Dendritic cell treated with granulocyte-macrophage colony-stimulating factor and Interleukin-4, amounts not matched to agents 40 ng/mL and 50 ng/mL, for 4 days (primary cell): ENCODE data around the gene VWA2.

ENCODE experiments used
- H3K27ac Mint-ChIP-seq: one replicate; pipeline ENCODE4 v1.8.0; 2022; ENCODE audit warnings: mild to moderate bottlenecking, mixed read lengths
- H3K27me3 Mint-ChIP-seq: one replicate; pipeline ENCODE4 v1.8.0; 2022; ENCODE audit warnings: mild to moderate bottlenecking, mixed read lengths
- H3K36me3 Mint-ChIP-seq: one replicate; pipeline ENCODE4 v1.8.0; 2022; ENCODE audit warnings: low read depth, mixed read lengths
- H3K4me1 Mint-ChIP-seq: one replicate; pipeline ENCODE4 v1.8.0; 2022; ENCODE audit warnings: low read depth, mixed read lengths
- H3K4me3 Mint-ChIP-seq: one replicate; pipeline ENCODE4 v1.8.0; 2022; ENCODE audit warnings: mild to moderate bottlenecking, moderate library complexity, mixed read lengths
- H3K9me3 Mint-ChIP-seq: one replicate; pipeline ENCODE4 v1.8.0; 2022; ENCODE audit warnings: mixed read lengths
- intact Hi-C: fragments of 100-400 bp; cut with micrococcal nuclease; formaldehyde crosslinking; loops from one replicate; pipeline ENCODE4 v1.15.0; 2022

The VWA2 gene

DNA sequence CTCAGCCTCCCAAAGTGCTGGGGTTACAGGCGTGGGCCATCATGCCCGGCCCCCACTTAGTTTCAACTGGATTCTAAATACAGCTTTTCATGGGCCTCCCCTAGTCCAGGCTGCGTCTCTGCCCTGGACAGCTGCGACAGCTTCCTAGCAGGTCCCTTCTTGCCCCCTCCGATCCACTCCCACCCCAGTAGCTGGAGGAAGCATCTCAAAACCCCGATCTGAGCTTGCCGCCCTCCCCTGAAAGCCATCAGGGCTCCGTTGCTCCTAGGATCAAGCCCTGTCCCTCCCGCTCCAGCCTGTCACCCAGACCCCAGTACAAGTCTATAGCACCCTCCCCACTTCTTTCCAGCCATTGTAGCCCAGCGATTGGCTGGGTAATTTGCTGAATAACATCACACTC, 64.5 kb downstream of the VWA2 start:
- Mint-ChIP-seq H3K27me3 (peaks cover 9% of the 10 kb centered on the region), H3K27ac (no peak overlapping the region), H3K4me1 (peaks cover 11% of the 10 kb centered on the region), H3K36me3 (no peaks in the 10 kb centered on the region), H3K4me3 (no peak overlapping the region), H3K9me3 (no peaks in the 10 kb centered on the region)
- intact Hi-C loops = loop anchor here (5.0 kb wide), 1 partner anchor 249 kb away; no protein-coding TSS in a partner anchor

DNA sequence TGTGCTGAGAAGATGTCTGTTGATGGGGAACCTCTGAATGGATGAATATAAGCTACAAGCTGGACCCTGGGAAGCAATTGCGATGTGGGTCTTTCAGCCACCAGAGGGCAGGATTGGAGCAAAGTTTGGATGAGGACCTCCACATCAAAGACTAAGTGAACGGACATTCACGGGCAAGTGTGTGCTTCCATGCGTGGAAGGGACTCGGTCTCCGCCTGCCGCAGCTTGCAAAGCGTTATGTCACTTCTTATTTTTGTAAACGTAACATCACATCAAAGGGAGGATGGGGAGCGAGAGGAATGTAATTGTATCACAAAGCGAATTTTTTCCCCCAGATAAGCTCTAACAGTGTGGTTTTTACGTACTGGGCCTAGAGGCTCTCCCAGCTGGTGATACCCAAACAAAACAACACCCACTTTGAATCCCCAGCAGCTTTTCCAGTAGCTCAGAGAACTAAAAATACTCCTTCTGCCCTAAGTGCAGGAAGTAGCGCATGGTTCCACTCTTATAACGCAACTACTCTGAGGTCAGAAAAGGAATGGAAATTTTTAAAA, 65.0 kb downstream of the VWA2 start:
- Mint-ChIP-seq H3K4me1 (peaks cover 11% of the 10 kb centered on the region), H3K27ac (no peak overlapping the region), H3K27me3 (peaks cover 9% of the 10 kb centered on the region), H3K4me3 (peak overlapping the region; percentile 63), H3K9me3 (no peaks in the 10 kb centered on the region), H3K36me3 (no peaks in the 10 kb centered on the region)
- intact Hi-C loops = loop anchor here (1.0 to 5.0 kb wide), 2 partner anchors 155 to 248 kb away; no protein-coding TSS in a partner anchor

DNA sequence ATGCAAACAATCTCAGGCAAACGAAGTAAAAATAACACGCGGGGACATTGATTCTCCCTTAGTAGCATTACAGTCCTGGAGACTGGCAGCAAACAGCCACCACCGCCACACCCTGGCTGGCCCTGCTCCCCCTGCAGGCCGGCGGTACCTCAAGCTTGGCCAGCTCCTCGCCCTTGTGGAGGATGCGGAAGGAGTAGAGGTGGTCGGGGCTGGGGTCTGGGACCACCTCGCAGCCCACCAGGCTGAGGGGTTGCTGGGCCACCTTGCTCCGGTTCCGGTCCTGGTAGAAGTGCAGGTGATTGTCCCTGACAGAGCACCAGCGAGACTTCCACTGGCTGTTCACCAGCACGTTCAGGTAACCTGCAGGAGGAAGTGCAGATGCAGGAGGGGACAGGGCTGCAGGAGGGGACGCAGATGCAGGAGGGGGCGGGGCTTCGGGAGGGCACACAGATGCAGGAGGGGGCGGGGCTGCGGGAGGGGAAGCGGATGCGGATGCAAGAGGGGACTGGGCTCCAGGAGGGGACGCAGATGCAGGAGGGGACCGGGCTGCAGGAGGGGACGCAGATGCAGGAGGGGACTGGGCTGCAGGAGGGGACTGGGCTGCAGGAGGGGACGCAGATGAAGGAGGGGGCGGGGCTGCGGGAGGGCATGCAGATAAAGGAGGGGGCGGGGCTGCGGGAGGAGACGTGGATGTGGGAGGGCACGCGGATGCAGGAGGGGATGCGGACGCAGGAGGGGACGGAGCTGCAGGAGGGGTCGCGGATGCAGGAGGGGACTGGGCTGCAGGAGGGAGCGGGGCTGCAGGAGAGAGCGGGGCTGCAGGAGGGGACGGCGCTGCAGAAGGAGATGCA, 65.7 kb downstream of the VWA2 start:
- H3K27ac Mint-ChIP-seq = no peak overlapping the region
- peaks cover 11% of the 10 kb centered on the region for H3K4me1 Mint-ChIP-seq
- H3K36me3 Mint-ChIP-seq = no peaks in the 10 kb centered on the region
- H3K27me3 Mint-ChIP-seq = peaks cover 9% of the 10 kb centered on the region
- intact Hi-C loops = loop anchor here (1.0 to 5.0 kb wide), 2 partner anchors 155 to 248 kb away; no protein-coding TSS in a partner anchor
- H3K4me3 Mint-ChIP-seq = peak overlapping the region; percentile 63
- no peaks in the 10 kb centered on the region for H3K9me3 Mint-ChIP-seq

DNA sequence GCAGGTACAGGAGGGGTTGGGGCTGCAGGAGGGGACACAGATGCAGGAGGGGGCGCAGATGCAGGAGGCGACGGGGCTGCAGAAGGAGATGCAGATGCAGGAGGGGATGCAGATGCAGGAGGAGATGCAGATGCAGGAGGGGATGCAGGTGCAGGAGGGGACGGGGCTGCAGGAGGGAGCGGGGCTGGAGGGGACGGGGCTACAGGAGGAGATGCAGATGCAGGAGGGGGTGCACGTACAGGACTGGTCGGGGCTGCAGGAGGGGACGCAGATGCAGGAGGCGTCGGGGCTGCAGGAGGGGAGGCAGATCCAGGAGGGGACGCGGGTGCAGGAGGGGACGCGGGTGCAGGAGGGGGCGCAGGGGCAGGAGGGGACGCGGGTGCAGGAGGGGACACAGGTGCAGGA, 66.5 kb downstream of the VWA2 start:
- H3K36me3 Mint-ChIP-seq = no peaks in the 10 kb centered on the region
- intact Hi-C loops = no loop called here
- peaks cover 11% of the 10 kb centered on the region for H3K4me1 Mint-ChIP-seq
- H3K9me3 Mint-ChIP-seq = no peaks in the 10 kb centered on the region
- H3K4me3 Mint-ChIP-seq = no peak overlapping the region
- peaks cover 9% of the 10 kb centered on the region for H3K27me3 Mint-ChIP-seq
- no peak overlapping the region for H3K27ac Mint-ChIP-seq

DNA sequence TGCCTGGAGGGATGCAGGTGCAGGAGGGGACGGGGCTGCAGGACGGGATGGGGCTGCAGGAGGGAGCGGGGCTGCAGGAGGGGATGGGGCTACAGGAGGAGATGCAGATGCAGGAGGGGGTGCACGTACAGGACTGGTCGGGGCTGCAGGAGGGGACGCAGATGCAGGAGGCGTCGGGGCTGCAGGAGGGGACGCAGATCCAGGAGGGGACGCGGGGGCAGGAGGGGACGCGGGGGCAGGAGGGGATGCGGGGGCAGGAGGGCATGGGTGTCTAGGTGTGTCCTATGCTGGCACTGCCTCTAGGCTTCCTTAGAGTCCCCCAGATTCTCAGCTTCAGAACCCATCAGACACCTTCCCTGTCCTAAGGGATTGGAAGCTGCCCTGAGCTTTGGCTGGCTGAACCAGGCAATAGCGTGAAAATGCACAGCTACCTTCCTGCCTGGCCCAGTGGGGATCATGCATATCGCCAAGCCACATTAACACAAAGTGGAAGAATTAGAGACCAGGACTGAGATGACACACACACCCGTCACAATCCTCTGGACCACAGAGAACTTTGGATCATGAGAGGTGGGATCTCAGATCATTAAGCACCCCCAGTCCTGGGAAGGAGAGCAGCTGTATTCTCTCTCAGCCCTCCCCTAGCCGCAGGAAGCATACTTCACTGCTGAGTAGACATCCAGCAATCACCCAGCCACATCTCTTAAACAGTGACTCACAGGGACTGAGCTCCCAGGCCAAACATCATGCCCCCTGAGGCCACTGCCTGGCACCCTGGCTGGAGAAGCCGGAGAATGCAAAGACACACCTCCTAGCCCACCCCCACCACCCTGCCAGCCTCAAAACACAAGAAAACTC, 67.3 kb downstream of the VWA2 start:
- H3K4me1 Mint-ChIP-seq = peaks cover 11% of the 10 kb centered on the region
- intact Hi-C loops = no loop called here
- H3K4me3 Mint-ChIP-seq = no peak overlapping the region
- H3K9me3 Mint-ChIP-seq = no peaks in the 10 kb centered on the region
- H3K27ac Mint-ChIP-seq = no peak overlapping the region
- no peaks in the 10 kb centered on the region for H3K36me3 Mint-ChIP-seq
- H3K27me3 Mint-ChIP-seq = peaks cover 9% of the 10 kb centered on the region

DNA sequence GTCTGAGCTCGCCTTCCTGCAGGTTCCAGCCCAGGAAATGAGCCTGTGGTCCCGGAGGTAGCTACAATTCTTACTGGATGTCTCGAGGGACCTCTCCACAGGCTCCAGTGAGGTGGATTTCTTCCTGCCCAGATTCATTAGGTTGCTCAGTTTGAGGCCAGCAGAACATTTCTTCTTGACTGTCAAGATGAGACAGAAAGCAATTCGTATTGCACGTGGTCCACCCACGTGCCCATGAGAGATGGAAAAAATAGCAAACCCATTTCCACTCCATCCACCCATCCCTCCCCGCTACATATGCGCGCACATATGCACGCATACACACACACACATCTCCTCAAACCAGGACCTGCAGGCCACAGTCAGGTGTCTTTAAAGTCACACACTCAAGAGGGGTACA, 68.7 kb downstream of the VWA2 start:
- H3K9me3 Mint-ChIP-seq = no peaks in the 10 kb centered on the region
- H3K36me3 Mint-ChIP-seq = no peaks in the 10 kb centered on the region
- intact Hi-C loops = no loop called here
- H3K4me1 Mint-ChIP-seq = peaks cover 11% of the 10 kb centered on the region
- H3K27me3 Mint-ChIP-seq = peaks cover 9% of the 10 kb centered on the region
- H3K27ac Mint-ChIP-seq = no peak overlapping the region
- H3K4me3 Mint-ChIP-seq = no peak overlapping the region

DNA sequence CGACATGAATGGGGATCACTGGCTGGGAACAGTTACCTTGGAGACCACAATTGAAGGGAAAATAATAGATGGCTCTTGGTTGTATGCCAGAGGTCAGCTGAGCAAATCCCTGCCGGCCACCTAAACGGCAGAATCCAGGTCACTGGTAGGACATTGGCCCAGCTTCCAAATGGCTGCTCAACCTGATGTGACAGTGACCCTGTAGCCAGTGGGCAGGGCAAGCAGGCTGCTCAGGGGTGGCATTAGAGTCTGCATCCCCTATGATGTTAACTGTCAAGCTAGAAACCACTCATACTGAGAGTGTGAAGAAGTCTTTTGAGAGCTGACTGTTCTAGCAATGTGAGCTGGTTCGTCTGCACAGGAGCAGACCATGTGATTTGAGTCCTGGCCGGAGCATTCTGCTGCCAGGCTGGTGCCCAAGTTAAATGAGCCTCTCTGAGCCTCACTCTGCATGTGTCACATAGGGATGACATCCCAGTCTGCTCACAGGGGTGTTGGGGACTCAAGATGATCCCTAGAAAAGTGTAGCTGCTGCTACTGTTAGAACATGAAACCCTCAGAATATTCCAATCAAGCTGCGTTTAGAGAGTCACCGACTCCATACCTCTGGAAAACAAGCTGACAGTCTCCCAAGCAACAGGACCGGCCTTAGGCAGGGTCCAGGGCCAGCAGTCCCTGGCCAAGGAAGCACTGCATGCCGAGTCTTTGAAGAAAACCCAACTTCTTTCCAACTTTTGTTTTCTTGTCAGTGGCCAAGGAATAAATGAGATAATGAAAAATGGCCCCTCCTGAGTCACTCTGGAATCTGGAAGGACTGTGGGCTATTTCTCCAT, 69.7 kb downstream of the VWA2 start:
- Mint-ChIP-seq H3K4me1 (peaks cover 11% of the 10 kb centered on the region), H3K4me3 (no peak overlapping the region), H3K9me3 (no peaks in the 10 kb centered on the region), H3K27ac (no peak overlapping the region), H3K36me3 (no peaks in the 10 kb centered on the region), H3K27me3 (peaks cover 7% of the 10 kb centered on the region)
- intact Hi-C loops = no loop called here

DNA sequence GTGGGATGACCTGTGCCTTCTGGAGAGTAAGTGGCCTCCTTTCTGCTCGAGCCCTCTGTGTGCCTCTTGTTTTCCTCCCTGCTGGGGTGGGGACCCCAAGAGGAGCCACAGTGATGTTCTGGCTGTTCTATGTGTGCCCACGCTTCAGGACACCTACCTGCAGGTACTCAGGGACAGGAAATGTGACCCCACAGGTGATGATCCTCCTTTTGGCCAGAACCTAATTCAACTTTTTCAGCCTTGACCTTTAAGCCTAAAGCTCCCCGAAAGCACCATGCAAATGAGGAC, 70.3 kb downstream of the VWA2 start:
- peaks cover 6% of the 10 kb centered on the region for H3K4me1 Mint-ChIP-seq
- H3K4me3 Mint-ChIP-seq = no peak overlapping the region
- peaks cover 6% of the 10 kb centered on the region for H3K27me3 Mint-ChIP-seq
- intact Hi-C loops = no loop called here
- no peaks in the 10 kb centered on the region for H3K9me3 Mint-ChIP-seq
- no peaks in the 10 kb centered on the region for H3K36me3 Mint-ChIP-seq
- no peak overlapping the region for H3K27ac Mint-ChIP-seq

DNA sequence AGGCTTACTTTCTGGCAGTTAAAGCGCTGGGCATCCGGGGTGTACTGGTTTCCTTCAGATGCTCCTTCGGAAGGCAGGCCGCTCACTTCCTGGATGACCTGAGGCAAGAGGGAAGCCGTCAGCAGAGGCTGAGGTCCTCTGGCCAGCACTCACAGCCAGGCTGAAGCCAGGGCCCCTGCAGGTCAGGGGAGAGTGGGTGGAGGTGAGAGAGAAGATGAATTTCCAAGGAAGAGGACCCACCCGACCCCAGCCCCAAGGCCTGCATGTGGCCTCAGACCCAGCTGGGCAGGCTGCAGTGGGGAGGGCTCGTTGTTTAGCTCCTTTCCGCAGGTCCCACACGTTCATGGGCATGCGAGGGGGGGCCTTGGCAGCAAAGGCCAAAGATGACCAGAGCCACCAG, 71.3 kb downstream of the VWA2 start:
- Mint-ChIP-seq H3K27me3 (peaks cover 1% of the 10 kb centered on the region), H3K9me3 (no peaks in the 10 kb centered on the region), H3K27ac (no peak overlapping the region), H3K4me1 (no peaks in the 10 kb centered on the region), H3K36me3 (no peaks in the 10 kb centered on the region), H3K4me3 (no peak overlapping the region)
- intact Hi-C loops = no loop called here

DNA sequence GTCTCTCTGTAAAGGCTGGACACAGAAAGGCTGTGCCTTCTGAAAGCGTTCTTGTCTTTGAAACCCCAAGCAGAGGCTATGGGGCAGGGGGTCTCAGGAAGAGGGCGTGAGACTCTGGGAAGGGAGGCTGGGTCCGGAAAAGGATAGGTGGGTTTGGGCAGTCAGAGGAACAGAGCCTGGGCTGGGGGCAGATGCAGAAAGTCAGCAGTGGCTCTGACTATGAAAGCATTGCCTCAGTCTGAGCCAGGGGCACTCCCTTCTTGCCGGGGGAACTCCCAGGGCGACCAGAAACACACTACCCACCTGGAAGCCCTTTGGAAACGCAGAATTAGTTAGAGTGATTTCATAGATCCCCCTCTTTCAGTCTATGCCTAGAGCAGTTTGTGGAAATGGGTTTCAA, 72.0 kb downstream of the VWA2 start:
- intact Hi-C loops = no loop called here

DNA sequence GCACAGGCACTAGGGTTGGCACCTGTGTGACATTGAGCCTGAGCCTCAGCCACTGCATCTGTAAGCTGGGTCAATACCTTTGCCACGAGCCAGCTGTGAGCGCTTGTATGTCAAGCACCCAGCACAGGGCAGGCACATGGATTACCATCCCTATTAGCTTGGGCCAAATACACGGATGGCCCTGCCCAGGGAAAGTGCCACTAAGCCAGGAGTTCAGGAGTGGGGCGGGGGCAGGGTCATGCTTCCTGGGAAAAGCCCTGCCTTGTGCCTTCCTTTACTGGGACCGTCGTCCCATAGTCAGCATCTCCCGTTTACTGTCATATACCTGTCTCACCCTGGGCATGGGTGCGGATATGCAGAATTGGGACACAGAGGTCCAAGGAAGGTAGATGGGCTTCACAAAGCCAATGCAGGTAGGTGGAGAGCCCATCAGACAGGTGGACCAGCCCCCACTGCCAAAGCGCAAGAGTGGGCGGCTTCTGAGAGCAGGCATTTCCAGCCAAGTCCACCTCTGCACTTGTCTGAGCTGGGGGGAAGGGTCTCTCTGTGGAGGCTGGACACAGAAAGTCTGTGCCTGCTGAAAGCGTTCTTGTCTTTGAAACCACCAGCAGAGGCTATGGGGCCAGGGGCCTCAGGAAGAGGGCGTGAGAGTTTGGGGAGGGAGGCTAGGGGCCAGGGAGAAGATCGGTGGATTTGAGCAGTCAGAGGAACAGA, 72.6 kb downstream of the VWA2 start:
- Mint-ChIP-seq H3K4me3 (no peak overlapping the region), H3K4me1 (no peaks in the 10 kb centered on the region), H3K27ac (no peak overlapping the region), H3K27me3 (peaks cover 1% of the 10 kb centered on the region), H3K36me3 (no peaks in the 10 kb centered on the region), H3K9me3 (no peaks in the 10 kb centered on the region)
- intact Hi-C loops = no loop called here

More for the DNA sequence above, 72.0 kb downstream of the VWA2 start:
- Mint-ChIP-seq H3K4me1 (no peaks in the 10 kb centered on the region), H3K36me3 (no peaks in the 10 kb centered on the region), H3K27ac (no peak overlapping the region), H3K27me3 (peaks cover 1% of the 10 kb centered on the region), H3K4me3 (no peak overlapping the region), H3K9me3 (no peaks in the 10 kb centered on the region)

DNA sequence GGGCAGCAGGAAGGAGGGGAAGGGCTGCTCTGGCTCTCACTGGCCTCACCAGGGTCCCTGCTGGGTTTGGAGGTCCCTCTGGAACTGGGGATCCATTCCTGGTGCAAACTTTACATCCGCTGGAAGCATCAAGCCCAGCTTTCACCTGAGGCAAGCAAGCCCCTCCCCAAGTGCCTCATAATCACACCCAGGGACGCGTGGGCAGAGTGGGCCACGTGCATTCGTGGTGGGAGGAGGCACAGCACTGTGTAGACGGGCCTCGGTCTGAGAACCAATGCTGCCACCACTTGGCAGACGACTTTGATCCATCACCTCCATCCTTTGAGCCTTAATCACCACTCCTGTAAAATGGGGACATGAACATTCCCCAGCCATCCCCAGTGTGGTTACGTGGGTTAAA, 74.1 kb downstream of the VWA2 start:
- Mint-ChIP-seq H3K27ac (no peak overlapping the region), H3K27me3 (no peaks in the 10 kb centered on the region), H3K4me3 (no peak overlapping the region), H3K4me1 (no peaks in the 10 kb centered on the region), H3K36me3 (no peaks in the 10 kb centered on the region), H3K9me3 (no peaks in the 10 kb centered on the region)
- intact Hi-C loops = no loop called here

DNA sequence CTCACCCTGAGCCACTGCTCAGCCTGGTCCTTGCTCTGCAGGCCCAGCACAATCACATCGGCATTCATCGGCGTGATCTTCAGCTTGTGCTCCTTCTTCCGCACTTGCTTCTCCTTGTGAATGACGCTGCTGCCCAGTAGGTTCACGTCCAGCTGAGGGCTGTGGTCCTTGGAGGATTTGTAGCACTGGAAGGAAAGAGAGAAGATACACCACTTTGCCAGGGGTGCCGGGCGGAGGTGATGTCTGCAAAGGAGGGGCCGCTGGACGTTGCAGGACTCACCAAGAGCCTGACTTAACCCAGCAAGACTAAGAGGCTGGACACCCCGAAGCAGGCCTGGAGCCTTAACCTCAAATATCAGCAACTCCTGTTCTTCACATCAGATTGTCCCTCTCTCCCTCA, 74.8 kb downstream of the VWA2 start:
- Mint-ChIP-seq H3K36me3 (no peaks in the 10 kb centered on the region), H3K27me3 (no peaks in the 10 kb centered on the region), H3K9me3 (no peaks in the 10 kb centered on the region), H3K4me3 (no peak overlapping the region), H3K4me1 (no peaks in the 10 kb centered on the region), H3K27ac (no peak overlapping the region)
- intact Hi-C loops = no loop called here
